ENCODE measurements around the gene SKAP1.
"Not testable (repeated sequence)": the region's sequence is repeated elsewhere in the genome, so short reads cannot be mapped to it uniquely, and the experiment has no call there.

The SKAP1 gene

GRCh38 chr17:48285614-48286013 lies 144.4 kb downstream of the SKAP1 start:
- DNase-seq (ENCODE audit: low read depth in 2 of 2) = no peak

- DNase-seq (ENCODE audit: low read depth in 2 of 2) = no peak
Measured at GRCh38 chr17:48283907-48284306, 146.1 kb downstream of the SKAP1 start.

DNA sequence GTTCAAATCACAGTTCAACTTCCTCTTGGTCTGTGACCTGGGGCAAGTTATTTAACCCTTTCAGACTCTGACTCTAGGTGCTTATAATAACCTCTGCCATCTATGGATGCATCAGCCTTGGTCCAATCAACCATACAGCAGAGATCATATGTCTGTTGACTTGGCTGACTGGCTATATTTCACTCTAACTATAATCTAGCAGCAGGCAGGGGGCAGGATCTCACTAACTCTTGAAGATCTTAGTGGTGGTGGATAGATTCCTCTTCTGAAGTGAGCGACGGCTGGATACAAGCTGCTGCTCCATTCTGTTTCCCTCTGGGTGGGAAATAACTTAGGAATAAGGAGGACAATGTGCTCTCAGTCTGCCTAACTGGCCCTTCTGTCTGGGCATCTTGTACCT lies 146.6 kb downstream of the SKAP1 start:
- no peak for DNase-seq (ENCODE audit: low read depth in 2 of 2)

DNA sequence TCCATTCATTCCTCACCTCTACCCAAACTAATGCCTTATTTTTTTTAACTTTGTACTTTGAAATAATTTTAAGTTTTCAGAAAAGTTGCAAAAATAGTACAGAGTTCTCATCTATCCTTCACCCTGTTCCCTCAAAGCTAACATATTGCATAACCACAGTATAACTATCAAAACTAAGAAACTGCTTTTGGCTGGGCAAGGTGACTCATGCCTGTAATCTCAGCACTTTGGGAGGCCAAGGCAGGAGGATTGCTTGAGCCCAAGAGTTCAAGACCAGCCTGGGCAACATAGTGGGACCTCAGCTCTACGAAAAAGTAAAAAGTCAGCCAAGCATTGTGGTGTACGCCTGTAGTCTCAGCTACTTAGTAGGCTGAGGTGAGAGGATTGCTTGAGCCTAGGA lies 147.7 kb downstream of the SKAP1 start:
- DNase-seq (ENCODE audit: low read depth in 2 of 2) = no peak

GRCh38 chr17:48278760-48279491 lies 151.1 kb downstream of the SKAP1 start:
- no peak for DNase-seq (ENCODE audit: low read depth in 2 of 2)

DNA sequence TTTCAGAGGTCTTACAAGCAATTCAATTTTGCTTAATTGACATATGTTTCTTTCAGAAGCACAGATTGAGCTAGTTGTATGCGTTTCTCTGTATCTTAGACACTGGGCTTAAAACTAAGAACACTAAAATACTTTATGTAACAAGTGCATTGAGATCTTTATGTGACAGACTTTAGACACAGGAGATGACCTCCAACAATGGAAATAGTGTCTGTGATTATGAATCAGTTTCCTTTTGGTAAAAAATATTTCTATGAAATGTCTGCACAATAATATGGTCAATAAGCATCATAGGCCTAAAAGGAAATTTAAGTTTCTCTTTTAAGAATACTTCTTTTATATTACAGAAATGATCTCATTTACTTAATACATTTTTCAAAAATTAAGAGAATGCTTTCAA lies 153.2 kb downstream of the SKAP1 start:
- DNase-seq (ENCODE audit: low read depth in 2 of 2) = no peak

DNA sequence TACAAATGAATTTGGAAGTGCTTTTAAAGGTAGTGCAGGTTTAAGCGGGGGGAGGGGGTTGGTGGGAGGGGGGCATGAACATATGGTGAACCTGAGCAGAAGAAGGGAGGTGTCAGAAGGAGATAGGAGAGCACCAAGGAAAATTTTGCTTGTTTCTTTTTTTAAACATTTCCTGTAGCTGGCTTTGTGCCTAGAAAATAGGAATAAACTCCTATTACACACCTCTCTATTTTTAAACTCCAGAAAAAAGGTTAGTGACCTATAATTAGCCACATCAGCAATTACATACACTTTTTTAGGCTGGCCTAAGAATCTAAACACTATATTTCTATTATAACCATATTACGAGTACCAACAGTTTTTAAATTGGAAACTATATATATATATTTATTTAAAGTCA lies 159.1 kb downstream of the SKAP1 start:
- no peak for DNase-seq (ENCODE audit: low read depth in 2 of 2)

DNA sequence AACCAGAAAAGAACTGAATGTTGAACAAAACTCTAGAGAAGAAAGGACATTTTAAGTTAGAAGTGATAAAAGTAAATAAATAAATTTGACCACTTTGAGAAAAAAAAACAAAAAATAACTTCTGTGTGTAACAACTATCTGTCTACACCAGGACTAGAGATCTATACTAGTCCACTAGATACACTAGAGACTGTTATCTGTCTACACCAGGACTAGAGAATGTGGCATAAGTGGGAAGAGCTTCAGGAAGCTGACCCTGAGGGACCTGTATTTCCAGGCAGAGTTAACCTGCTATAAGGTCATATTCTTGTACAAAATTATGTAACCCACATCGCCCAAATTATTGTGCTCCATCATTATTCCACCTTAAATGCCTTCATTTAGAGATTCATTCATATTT lies 160.8 kb downstream of the SKAP1 start:
- DNase-seq (ENCODE audit: low read depth in 2 of 2) = no peak

- no peak for DNase-seq (ENCODE audit: low read depth in 2 of 2)
Measured at GRCh38 chr17:48263731-48264035, 166.3 kb downstream of the SKAP1 start.

- no peak for DNase-seq (ENCODE audit: low read depth in 2 of 2)
Measured at GRCh38 chr17:48262982-48263730, 166.9 kb downstream of the SKAP1 start.

GRCh38 chr17:48261297-48261880 lies 168.6 kb downstream of the SKAP1 start:
- no peak for DNase-seq (ENCODE audit: low read depth in 2 of 2)

GRCh38 chr17:48259694-48260291 lies 170.2 kb downstream of the SKAP1 start:
- no peak for DNase-seq (ENCODE audit: low read depth in 2 of 2)

GRCh38 chr17:48258331-48258730 lies 171.7 kb downstream of the SKAP1 start:
- DNase-seq (ENCODE audit: low read depth in 2 of 2) = no peak

DNA sequence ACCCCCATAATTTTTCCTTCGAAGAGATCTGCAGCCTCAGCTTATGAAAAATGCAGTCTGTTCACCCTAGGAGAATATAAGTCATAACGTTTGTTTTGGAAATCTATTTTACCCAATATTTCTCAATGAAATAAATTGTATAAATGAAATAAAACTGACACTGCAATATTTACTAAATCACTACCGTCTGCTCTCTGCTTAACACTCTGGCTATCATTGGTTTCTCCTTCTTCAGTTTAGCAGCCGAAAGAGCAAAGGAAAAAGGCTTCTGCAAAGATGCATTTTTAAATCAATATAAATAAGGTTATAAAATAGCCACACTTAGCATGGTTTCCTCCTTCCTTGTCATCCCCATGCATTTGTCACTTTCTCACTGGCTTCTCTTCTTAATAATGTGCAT lies 174.3 kb downstream of the SKAP1 start:
- no peak for DNase-seq (ENCODE audit: low read depth in 2 of 2)

- no peak for DNase-seq (ENCODE audit: low read depth in 2 of 2)
Measured at GRCh38 chr17:48254896-48255295, 175.1 kb downstream of the SKAP1 start.

DNA sequence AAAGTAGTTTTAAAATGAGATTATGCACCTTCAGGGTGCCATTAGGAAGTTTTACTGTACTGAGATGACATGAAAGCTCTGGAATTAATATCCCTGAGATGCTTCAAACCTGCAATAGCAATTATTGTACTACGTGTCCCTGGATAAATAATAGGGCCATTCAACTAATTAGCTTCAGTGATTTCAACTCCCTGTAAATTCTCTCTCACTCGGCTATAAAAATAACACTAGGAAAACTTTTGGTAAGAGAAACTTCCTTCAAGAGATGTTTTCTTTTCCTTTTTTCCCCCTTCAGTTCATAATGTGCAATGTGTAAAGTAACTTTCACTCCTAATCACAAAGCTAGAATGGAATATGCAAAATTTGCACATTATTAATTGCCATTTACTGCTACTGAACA lies 176.0 kb downstream of the SKAP1 start:
- no peak for DNase-seq (ENCODE audit: low read depth in 2 of 2)

DNA sequence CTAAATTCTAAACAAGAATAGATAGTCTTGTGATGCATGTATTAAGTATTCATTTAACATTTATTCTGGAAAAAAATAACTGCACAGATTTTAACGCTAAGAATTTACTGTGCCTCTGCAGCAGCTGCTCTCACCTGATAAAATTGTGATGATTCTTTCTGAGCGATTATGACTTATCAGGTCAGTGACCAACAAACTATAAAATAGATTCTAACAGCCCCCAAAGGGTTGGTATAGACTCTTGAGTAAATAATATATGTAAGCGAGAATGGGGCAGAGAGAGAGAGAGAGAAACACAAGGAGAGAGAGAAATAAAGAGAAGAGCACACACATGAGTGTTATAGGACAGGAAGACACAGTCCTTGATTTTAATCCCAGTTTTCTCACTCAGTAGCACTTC lies 178.1 kb downstream of the SKAP1 start:
- DNase-seq (ENCODE audit: low read depth in 2 of 2) = no peak

DNA sequence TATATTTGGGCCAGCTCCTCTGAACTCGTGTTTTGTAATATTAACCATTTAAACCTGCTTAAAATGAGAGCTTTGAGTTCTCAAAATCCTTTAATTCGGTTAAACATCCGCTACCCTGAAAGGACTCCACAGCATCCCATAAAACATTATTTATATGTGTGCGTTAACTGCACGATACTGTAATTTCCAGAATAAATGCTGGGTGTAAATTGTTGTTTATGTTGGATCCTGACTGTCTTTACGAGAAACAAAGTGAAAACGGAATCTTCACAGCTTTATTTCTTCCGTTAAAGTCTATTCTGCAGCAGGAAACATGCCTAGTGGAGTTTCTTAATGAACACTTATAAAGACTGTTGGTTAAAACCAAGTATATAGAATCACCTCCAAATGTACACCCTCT lies 179.1 kb downstream of the SKAP1 start:
- no peak for DNase-seq (ENCODE audit: low read depth in 2 of 2)

- DNase-seq (ENCODE audit: low read depth in 2 of 2) = not testable (repeated sequence)
Measured at GRCh38 chr17:48250059-48250458, 180.0 kb downstream of the SKAP1 start.

DNA sequence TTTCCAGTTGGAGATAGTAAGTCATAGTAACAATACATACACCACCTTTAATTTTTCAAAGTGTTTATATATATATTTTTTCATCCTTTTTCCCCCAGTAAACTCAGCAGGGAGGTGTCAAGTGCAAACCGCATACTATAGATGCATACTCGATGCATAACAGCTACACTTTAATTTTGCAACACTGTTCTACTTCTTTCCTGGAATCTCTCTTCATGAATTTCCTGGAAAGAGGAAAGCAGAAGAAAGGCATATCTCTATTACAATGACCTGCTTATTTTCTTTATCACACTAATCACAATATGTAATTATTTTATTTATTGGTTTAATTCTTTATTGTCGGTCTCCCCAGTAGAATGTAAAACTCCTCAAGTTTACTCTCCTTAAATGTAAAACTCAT lies 182.4 kb downstream of the SKAP1 start:
- no peak for DNase-seq (ENCODE audit: low read depth in 2 of 2)

- no peak for DNase-seq (ENCODE audit: low read depth in 2 of 2)
Measured at GRCh38 chr17:48247038-48247437, 183.0 kb downstream of the SKAP1 start.

GRCh38 chr17:48246612-48247011 lies 183.4 kb downstream of the SKAP1 start:
- no peak for DNase-seq (ENCODE audit: low read depth in 2 of 2)

All from stimulated activated CD8-positive, alpha-beta memory T cell treated with anti-CD3 and anti-CD28 coated beads, Interleukin-2, amount 100 ng/mL, for 1 hour (primary cell).